GM21576 (cell line): ENCODE results near the gene FRMPD4.
"Not testable (repeated sequence)": the region's sequence is repeated elsewhere in the genome, so short reads cannot be mapped to it uniquely, and the experiment has no call there.

Source experiments
- ATAC-seq: cut with Tn5 transposase; IDR thresholded peaks from one replicate; pipeline ENCODE4 v1.9.1; 2021; ENCODE audit warnings: mild to moderate bottlenecking, moderate library complexity; ENCODE audit not compliant: unreplicated experiment

The FRMPD4 gene

DNA sequence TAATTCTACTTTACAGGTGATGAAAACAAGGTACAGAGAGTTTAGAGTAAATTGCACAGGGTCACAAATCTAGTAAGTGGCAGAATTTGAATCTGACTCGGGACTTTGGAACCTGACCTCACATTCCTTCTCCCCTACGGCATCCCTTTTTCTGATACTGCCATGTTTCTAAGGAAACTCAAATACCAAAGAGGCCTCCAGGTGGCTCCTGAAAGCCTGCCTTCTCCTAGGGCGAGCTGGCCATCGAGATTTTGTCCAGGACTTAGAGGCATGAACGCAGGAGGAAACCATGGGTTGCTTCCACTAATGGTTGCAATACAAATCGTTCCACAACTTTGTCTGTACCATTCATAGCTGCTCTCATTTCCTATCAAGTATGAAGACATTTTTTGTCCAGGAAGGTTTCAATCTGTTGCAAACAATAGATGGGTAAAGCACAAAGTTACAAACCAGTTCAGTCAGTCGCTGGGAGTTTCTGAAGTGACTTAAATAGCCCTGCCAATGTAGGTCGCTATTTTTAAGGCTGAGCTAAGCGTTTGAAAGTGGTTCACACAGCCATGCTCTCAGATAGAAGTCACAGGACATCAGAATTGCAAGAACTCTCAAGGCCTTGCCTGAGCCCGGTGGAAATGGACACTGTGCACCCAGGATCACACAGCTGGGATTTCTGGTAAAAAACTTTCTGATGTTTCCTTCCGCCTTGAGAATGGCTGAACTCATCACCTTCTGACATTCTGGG is 356.3 kb downstream of the FRMPD4 start:
- no peak for ATAC-seq

GRCh38 chrX:12496343-12496742 is 358.1 kb downstream of the FRMPD4 start:
- ATAC-seq = no peak

GRCh38 chrX:12497832-12498591 is 359.7 kb downstream of the FRMPD4 start:
- ATAC-seq = peak; percentile 71

DNA sequence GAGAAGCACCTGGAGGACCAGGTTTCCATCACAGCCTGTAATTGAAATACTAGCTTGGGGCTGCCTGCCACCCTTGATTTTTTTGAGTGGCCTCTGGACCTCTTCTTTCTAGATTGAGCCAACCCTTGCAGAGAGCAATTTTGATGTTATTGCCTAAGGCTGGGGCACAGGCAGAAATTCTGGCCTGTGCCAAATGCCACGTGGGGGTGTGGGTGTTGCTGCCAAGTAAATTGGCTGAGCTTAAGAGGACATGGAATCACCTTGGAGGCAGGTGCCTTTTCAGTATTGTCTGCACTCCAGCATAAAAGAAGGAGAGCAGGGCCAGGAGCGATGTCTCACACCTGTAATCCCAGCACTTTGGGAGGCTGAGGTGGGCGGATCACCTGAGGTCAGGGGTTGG is 366.9 kb downstream of the FRMPD4 start:
- no peak for ATAC-seq

- peak; percentile 100 for ATAC-seq
These were observed 377.1 kb downstream of the FRMPD4 start for GRCh38 chrX:12515384-12515783.

- ATAC-seq = no peak
These were observed 388.0 kb downstream of the FRMPD4 start for GRCh38 chrX:12526306-12526705.

DNA sequence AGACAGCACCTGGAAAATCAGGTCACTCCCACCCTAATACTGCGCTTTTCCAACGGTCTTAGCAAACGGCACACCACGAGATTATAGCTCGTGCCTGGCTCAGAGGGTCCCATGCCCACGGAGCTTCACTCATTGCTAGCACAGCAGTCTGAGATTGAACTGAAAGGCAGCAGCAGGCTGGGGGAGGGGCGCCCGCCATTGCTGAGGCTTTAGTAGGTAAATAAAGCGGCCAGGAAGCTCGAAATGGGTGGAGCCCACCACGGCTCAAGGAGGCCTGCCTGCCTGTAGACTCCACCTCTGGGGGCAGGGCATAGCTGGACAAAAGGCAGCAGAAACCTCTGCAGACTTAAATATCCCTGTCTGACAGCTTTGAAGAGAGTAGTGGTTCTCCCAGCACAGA is 399.8 kb downstream of the FRMPD4 start:
- not testable (repeated sequence) for ATAC-seq

DNA sequence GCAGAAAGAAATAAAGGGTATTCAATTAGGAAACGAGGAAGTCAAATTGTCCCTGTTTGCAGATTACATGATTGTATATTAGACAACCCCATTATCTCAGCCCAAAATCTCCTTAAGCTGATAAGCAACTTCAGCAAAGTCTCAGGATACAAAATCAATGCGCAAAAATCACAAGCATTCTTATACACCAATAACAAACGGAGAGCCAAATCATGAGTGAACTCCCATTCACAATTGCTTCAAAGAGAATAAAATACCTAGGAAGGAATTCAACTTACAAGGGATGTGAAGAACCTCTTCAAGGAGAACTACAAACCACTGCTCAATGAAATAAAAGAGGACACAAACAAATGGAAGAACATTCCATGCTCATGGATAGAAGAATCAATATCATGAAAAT is 404.0 kb downstream of the FRMPD4 start:
- ATAC-seq = not testable (repeated sequence)

GRCh38 chrX:12548341-12548740 is 410.1 kb downstream of the FRMPD4 start:
- ATAC-seq = no peak

GRCh38 chrX:12548746-12549145 is 410.5 kb downstream of the FRMPD4 start:
- ATAC-seq = no peak

- ATAC-seq = no peak
These were observed 415.9 kb downstream of the FRMPD4 start for GRCh38 chrX:12554206-12554605.

- ATAC-seq = no peak
These were observed 424.8 kb downstream of the FRMPD4 start for GRCh38 chrX:12563121-12563520.

DNA sequence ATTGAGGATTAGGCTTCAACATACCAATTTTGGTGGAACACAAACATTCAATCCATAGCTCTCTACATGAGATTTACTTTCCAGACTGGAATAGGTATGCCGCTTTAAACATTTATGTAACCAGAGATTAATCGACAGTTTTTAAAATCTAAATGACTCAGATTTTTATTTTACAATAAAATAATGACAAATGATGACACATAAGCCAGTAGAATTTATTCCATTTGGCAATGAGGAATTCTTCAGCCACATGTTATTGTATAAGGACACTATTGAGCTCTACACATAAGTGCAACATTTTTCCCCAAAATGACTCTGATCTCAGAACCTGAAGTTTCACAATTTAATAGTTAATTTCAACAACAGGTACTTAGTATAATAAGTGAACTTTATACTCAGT is 425.9 kb downstream of the FRMPD4 start:
- no peak for ATAC-seq

DNA sequence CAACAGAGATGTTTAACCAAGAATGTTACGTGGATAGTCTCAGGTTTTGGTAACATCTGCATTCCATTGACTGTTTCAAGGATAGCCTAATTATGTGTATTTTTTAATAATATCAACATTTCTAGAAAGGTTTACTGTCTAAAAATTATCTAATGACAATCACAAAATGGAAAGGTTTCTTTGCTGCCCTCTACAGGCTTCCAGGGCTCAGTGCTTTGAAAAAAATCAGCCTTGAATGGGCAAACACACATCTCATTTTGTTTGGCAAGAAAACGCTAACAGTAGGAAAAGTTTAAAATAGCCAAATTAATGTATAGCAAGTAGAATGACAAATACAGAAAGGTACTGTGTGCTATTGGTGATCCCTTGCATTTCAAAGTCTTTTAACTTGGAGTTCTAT is 429.6 kb downstream of the FRMPD4 start:
- no peak for ATAC-seq

DNA sequence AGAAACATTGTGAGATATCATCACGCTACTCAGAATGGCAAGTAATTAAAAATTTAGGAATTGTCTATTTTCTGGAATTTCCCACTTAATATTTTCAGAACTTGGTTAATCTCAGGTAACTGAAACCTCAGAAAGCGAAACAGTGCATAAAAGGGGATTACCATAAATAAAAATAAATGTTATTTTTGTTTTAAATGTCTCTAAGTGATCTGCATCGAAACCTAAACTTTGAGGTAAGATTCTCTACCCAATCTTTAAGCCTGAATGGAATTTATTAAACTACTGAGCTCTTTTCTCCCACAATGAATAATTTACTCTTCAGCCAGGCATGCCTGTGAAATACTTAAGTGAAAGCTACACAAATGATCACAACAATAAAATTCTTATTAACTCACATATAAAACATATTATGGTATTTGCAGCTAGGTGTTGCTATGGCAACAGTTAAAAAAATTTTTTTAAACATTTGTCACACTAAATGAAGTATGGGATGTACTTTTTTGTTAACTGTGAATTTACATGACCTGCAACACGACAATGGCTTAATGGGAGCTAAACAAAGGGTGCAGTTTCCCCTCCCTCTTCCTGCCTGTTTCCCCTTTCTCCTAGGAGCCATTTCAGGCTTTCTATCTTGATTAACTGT is 432.7 kb downstream of the FRMPD4 start:
- no peak for ATAC-seq

DNA sequence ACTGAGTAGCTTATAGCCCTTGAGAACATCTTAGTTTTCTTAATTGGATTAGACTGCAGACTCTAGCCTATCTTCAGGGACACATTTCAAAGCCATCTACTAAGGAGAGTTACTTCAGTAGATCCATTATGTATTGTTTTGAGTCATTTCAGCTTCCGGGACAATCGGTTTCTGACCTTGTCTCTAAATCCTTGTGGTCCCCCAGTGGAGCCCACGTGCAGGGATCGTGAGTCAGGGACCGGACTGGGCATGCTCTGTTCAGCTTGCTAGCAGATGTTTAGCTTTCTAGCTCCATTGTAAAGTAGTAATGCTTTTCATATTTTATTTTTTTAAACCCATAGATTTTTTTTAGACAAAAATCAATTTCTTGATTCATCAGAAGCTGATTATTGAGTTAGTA is 441.0 kb downstream of the FRMPD4 start:
- ATAC-seq = no peak

DNA sequence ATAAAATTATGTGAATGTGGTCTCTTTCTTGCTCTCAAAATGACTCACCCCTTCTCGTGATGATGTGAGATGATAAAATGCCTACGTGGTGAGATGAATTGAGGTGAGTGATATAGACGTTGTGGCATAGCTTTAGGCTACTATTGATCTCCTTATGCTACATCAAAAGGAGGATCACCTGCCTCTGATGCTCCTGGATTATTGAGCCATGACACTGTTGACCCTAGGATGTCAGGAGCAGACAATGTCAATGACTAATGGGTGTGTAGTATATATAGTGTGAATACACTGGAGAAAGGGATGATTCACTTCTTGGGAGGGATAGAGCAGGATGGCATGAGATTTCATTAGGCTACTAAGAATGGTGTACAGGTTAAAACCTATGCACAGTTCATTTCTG is 442.3 kb downstream of the FRMPD4 start:
- no peak for ATAC-seq

DNA sequence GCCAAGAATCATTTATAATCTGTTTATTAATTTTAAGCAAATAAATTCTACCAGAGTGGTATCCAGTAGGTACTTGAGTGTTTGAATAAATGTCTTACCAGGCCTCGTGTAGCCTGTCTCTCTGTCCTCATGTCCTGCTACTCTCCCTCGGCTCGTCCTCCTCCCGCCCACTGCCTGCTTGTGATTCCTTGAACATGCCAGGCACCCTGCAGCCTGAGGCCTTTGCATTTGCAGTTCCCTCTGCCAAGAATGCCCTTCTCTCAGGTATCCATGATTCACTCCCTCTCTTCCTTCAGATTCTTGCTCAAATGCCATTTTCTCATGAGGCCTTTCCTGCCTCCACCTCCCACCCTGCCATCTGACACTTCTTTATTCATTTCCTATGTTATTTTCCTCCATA is 443.3 kb downstream of the FRMPD4 start:
- ATAC-seq = no peak

DNA sequence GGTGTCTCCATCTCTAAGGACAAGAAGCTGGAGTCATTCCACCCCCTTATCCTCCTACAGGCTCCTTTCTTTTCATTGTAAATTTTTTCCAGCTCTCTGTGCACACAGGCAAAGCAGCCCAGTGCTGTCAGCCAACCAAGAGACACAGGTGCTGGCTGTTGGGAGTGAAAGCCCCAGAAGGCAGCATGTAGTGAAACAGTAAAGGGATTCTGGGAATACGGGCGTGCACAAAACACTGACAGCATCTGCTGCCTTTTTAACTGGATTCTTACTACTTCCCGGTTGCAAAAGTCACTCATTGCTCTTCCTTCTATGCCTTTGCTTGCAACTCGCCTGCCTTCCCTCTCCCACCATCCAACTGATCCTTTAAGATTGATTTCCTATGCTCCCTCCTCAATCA is 444.4 kb downstream of the FRMPD4 start:
- ATAC-seq = no peak

- no peak for ATAC-seq
These were observed 445.3 kb downstream of the FRMPD4 start for GRCh38 chrX:12583543-12583942.

DNA sequence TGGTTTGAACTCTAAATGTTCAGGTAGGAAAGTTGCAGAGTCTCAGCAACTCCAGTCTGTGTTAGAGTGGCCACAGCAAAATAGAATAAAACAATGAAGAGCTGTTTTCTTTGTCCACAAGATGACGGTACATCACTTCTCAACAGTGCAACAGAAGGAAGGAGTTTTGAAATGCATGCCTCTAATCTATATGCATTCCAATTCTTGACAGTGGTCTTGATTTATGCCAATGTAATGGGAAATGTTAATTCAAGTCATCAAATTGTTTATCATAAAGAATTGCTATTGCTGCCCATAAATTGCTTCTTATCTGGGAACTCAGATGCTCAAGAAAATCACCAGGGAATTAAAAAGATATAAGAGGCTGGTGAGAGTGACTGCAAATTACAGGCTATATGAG is 457.4 kb downstream of the FRMPD4 start:
- ATAC-seq = no peak

DNA sequence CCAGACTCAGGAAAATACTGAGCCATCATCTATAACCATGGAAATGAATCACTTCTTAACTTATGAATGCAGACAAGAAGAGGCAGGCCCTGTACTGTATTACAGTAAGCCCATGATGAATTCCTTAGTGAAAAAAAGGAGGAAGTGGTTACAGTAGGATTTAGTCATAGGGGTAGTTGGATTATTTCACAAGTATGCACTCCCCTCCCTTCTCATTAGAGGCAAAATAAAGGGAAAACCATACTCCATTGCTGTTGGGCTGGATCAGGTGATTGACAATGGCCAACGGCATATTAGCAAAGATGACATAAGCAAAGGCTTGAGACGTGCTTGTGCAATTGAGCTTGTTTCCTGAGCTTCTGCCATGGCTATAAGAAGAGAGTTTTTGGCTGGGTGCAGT is 471.8 kb downstream of the FRMPD4 start:
- no peak for ATAC-seq
